IMR-90 (cell line): Measurements from ENCODE around the gene ARHGEF4. TPM values are rescaled to one million over a fixed set of nuclear protein-coding genes. Genes with fewer than 3 reads are reported as not detected.

Experiments used
- ATAC-seq: fragments of 200-7000 bp; cut with Tn5 transposase; 2 replicates; pipeline ENCODE4 v1.9.1; 2020; ENCODE audit warnings: low read depth, mild to moderate bottlenecking, moderate library complexity
- BruUV-seq: library from RNA; stranded (reverse); fragments of 400-500 nt; replicated peaks from 2 replicates; lab custom pipeline; 2021; lab: Mats Ljungman, UMichigan
- CTCF ChIA-PET: fragments of 300-600 bp; formaldehyde crosslinking; extraction: SDS; loops from one replicate; lab custom pipeline; 2021; ENCODE audit warnings: antibody characterized with exemption; lab: Yijun Ruan, JAX
- POLR2A ChIA-PET: fragments of 300-600 bp; sonication (Branson Sonifier 250); formaldehyde crosslinking; loops from one replicate; lab custom pipeline; 2022; ENCODE audit warnings: antibody characterized with exemption; ENCODE audit not compliant: unreplicated experiment; lab: Charles Lee
- DNase-seq: peaks from one replicate; pipeline ENCODE4 v3.0.0; 2013
- H2AFZ ChIP-seq: replicated peaks from 2 replicates; pipeline ENCODE3; 2013; ENCODE audit warnings: low read length, mild to moderate bottlenecking; ENCODE audit not compliant: poor library complexity
- H2AK5ac ChIP-seq: 2 replicates; pipeline ENCODE4 v1.6.1; 2013; ENCODE audit warnings: low read depth, low read length, inconsistent platforms
- H2AK9ac ChIP-seq: replicated peaks from 2 replicates; pipeline ENCODE3; 2013; ENCODE audit warnings: mild to moderate bottlenecking, low read depth, low read length, moderate library complexity; ENCODE audit not compliant: poor library complexity
- H2BK120ac ChIP-seq: 2 replicates; pipeline ENCODE4 v1.6.1; 2013; ENCODE audit warnings: low read depth, low read length, inconsistent platforms
- H2BK15ac ChIP-seq: 3 replicates; pipeline ENCODE4 v1.6.1; 2013; ENCODE audit warnings: low read depth, low read length, inconsistent platforms
- H2BK20ac ChIP-seq: 2 replicates; pipeline ENCODE4 v1.6.1; 2013; ENCODE audit warnings: low read depth, mild to moderate bottlenecking, inconsistent platforms, low read length, moderate library complexity
- H2BK5ac ChIP-seq: 2 replicates; pipeline ENCODE4 v1.6.1; 2013; ENCODE audit warnings: mild to moderate bottlenecking, low read depth, low read length, inconsistent platforms; ENCODE audit not compliant: poor library complexity, severe bottlenecking
- H3K14ac ChIP-seq: replicated peaks from 2 replicates; pipeline ENCODE4 v1.6.1; 2013; ENCODE audit warnings: low read depth, low read length, inconsistent platforms
- H3K18ac ChIP-seq: 2 replicates; pipeline ENCODE4 v1.6.1; 2013; ENCODE audit warnings: low read depth, low read length, control low read depth
- H3K23ac ChIP-seq: 2 replicates; pipeline ENCODE4 v1.6.1; 2013; ENCODE audit warnings: low read depth, low read length, inconsistent platforms
- H3K27ac ChIP-seq: 2 replicates; pipeline ENCODE4 v1.5.1; 2013; ENCODE audit warnings: mild to moderate bottlenecking, control low read depth, low read length; ENCODE audit not compliant: insufficient read depth
- H3K27me3 ChIP-seq: 2 replicates; pipeline ENCODE4 v1.6.1; 2013; ENCODE audit warnings: low read length; ENCODE audit not compliant: control insufficient read depth, insufficient read depth
- H3K36me3 ChIP-seq: 2 replicates; pipeline ENCODE4 v1.6.1; 2013; ENCODE audit warnings: low read length, mixed read lengths; ENCODE audit not compliant: control insufficient read depth, insufficient read depth
- H3K4ac ChIP-seq: 2 replicates; pipeline ENCODE4 v1.6.1; 2013; ENCODE audit warnings: low read depth, low read length, inconsistent platforms
- H3K4me1 ChIP-seq: 2 replicates; pipeline ENCODE4 v1.6.1; 2013; ENCODE audit warnings: low read length, mixed read lengths; ENCODE audit not compliant: control insufficient read depth, insufficient read depth
- H3K4me2 ChIP-seq: 2 replicates; pipeline ENCODE4 v1.6.1; 2013; ENCODE audit warnings: low read depth, mild to moderate bottlenecking, control low read depth, low read length, moderate library complexity
- H3K4me3 ChIP-seq: 2 replicates; pipeline ENCODE4 v1.5.1; 2013; ENCODE audit warnings: low read depth, mild to moderate bottlenecking, control low read depth, low read length, moderate library complexity; ENCODE audit not compliant: insufficient read depth
- H3K56ac ChIP-seq: 2 replicates; pipeline ENCODE4 v1.6.1; 2013; ENCODE audit warnings: low read length, inconsistent platforms; ENCODE audit not compliant: insufficient read depth; ENCODE audit errors: extremely low read depth
- H3K79me1 ChIP-seq, 2 experiments: 2 replicates each; pipeline ENCODE4 v1.6.1; 2013; ENCODE audit warnings: low read length in 2 of 2, inconsistent platforms in 1 of 2, low read depth in 1 of 2
- H3K9ac ChIP-seq: 2 replicates; pipeline ENCODE4 v1.6.1; 2013; ENCODE audit warnings: low read depth, low read length, control low read depth
- H3K9me1 ChIP-seq: 2 replicates; pipeline ENCODE4 v1.6.1; 2013; ENCODE audit warnings: low read length, inconsistent platforms; ENCODE audit not compliant: insufficient read depth
- H3K9me3 ChIP-seq: 2 replicates; pipeline ENCODE4 v1.6.1; 2013; ENCODE audit warnings: low read length; ENCODE audit not compliant: control insufficient read depth, insufficient read depth
- H4K20me1 ChIP-seq: 2 replicates; pipeline ENCODE4 v1.6.1; 2013; ENCODE audit warnings: low read length, inconsistent platforms; ENCODE audit not compliant: insufficient read depth
- H4K5ac ChIP-seq: 2 replicates; pipeline ENCODE4 v1.6.1; 2013; ENCODE audit warnings: mild to moderate bottlenecking, low read depth, low read length, control low read depth
- H4K8ac ChIP-seq, 2 experiments: 2 replicates each; pipeline ENCODE4 v1.6.1; 2013; ENCODE audit warnings: low read depth in 2 of 2, low read length in 2 of 2, control low read depth in 1 of 2, inconsistent platforms in 1 of 2
- H4K91ac ChIP-seq: 2 replicates; pipeline ENCODE4 v1.6.1; 2013; ENCODE audit warnings: low read depth, low read length, inconsistent platforms; ENCODE audit not compliant: insufficient read depth
- BHLHE40 ChIP-seq: fragments of 150-350 bp; IDR thresholded peaks from 2 replicates; pipeline ENCODE4 v1.6.1; 2016; ENCODE audit warnings: mild to moderate bottlenecking, low read depth, low read length
- CEBPB ChIP-seq: IDR thresholded peaks from 2 replicates; pipeline ENCODE4 v1.6.1; 2012; ENCODE audit warnings: low read depth, low read length, improper control_type of control experiment
- CHD1 ChIP-seq: IDR thresholded peaks from 2 replicates; pipeline ENCODE4 v1.6.1; 2012; ENCODE audit warnings: low read depth, low read length, improper control_type of control experiment
- MXI1 ChIP-seq: IDR thresholded peaks from 2 replicates; pipeline ENCODE4 v1.6.1; 2012; ENCODE audit warnings: low read depth, mild to moderate bottlenecking, low read length, moderate library complexity, borderline replicate concordance
- NFE2L2 ChIP-seq: fragments of 150-350 bp; IDR thresholded peaks from 2 replicates; pipeline ENCODE4 v1.6.1; 2016; ENCODE audit warnings: low read depth, mild to moderate bottlenecking, low read length
- SMC3 ChIP-seq: fragments of 150-350 bp; IDR thresholded peaks from 2 replicates; pipeline ENCODE4 v1.6.1; 2016; ENCODE audit warnings: low read depth, mild to moderate bottlenecking, antibody characterized with exemption, low read length, moderate library complexity
- WGBS, 2 experiments: methylation state at CpG; one replicate each; pipeline versions ENCODE4 v1.1.5 to v1.1.7; 2013; ENCODE audit warnings: missing lambda C conversion rate in 2 of 2; ENCODE audit not compliant: insufficient read length in 1 of 2; ENCODE audit errors: extremely low coverage in 2 of 2; 5-methylcytosine and 5-hydroxymethylcytosine counted together
- dilution Hi-C: fragments of 300-500 bp; cut with HindIII; formaldehyde crosslinking; loops from one replicate; pipeline ENCODE4 v1.14.3; 2018; ENCODE audit warnings: low sequenced_read_pairs; ENCODE audit not compliant: unreplicated experiment
- in situ Hi-C: fragments of 300-500 bp; cut with MboI; formaldehyde crosslinking; loops from 3 replicates; pipeline ENCODE4 v1.14.3; 2019; ENCODE audit warnings: low sequenced_read_pairs, inconsistent platforms, mixed read lengths
- intact Hi-C: fragments of 100-400 bp; cut with micrococcal nuclease; formaldehyde crosslinking; loops from 2 replicates; pipeline ENCODE4 v1.10.0; 2022
- polyA plus RNA-seq, 3 experiments: library from polyadenylated mRNA; depleted of rRNA; stranded (reverse); fragments of >200 nt; gene quantifications; 2 replicates each; pipeline ENCODE4 v1.2.3, GENCODE V29; 2012; ENCODE audit warnings: low replicate concordance in 1 of 3
- total RNA-seq: library from RNA; depleted of rRNA; stranded (reverse); fragments of >200 nt; gene quantifications from 2 replicates; pipeline ENCODE4 v1.2.3, GENCODE V29; 2012
- TF ChIP-seq, protein P1 (sequence below): conservative IDR thresholded peaks from 2 replicates; pipeline ENCODE4 v1.5.1; 2012; ENCODE audit warnings: mild to moderate bottlenecking, low read depth, low read length, improper control_type of control experiment

ARHGEF4 gene
- total and polyA plus RNA-seq, 2 of the 4 experiments (the other 2 are of a cell fraction) = 2.7 to 5.0 TPM

DNA sequence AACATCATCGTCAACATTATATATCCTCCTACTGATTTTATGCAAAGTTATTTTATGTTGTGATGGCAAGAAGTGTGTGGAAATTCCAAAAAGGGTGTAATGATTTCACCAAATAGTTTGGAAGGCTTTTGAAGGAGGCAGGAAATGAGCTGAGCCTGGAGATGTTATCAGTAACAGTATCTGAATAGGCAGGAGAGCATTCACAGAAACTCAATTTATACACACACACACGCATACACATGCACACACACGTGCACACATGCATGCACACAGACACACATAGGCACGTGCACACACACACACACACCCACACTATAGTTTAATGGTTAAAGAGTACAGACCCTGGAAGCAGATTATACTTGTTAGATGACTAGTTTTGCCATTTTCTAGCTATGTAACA lies 47.3 kb downstream of the ARHGEF4 start:
- Histone ChIP-seq H3K18ac (no peak overlapping the region), H3K56ac (no peak overlapping the region), H3K79me1 (no peaks in the 10 kb centered on the region), H2AK9ac (no peak overlapping the region), H4K8ac (no peak overlapping the region), H2BK5ac (no peak overlapping the region), H4K20me1 (no peaks in the 10 kb centered on the region), H2BK15ac (no peak overlapping the region), H3K36me3 (no peaks in the 10 kb centered on the region), H2BK120ac (no peak overlapping the region), H3K23ac (no peak overlapping the region), H3K14ac (no peak overlapping the region), H3K4me2 (no peak overlapping the region), H3K27me3 (no peaks in the 10 kb centered on the region), H2AK5ac (no peak overlapping the region), H3K9me1 (no peaks in the 10 kb centered on the region), H3K4me1 (no peaks in the 10 kb centered on the region), H4K5ac (no peak overlapping the region), H3K4ac (no peak overlapping the region), H4K91ac (no peak overlapping the region), H3K4me3 (no peak overlapping the region), H3K9me3 (no peaks in the 10 kb centered on the region), H3K9ac (no peak overlapping the region), H2BK20ac (no peak overlapping the region), H3K27ac (no peak overlapping the region), H2AFZ (no peak overlapping the region)
- intact Hi-C loops (no loop called here), in situ Hi-C loops (no loop called here), dilution Hi-C loops (no loop called here)
- CTCF ChIA-PET = interaction anchor here (1.0 to 2.1 kb wide), 2 partner anchors 11 to 86 kb away, joined by 4 to 8 read pairs; no protein-coding TSS in a partner anchor
- POLR2A ChIA-PET = no interaction called here
- TF ChIP-seq SMC3 (no peak), MXI1 (no peak), BHLHE40 (no peak), CEBPB (no peak), CHD1 (no peak), NFE2L2 (no peak)
- TF ChIP-seq, protein P1, sequence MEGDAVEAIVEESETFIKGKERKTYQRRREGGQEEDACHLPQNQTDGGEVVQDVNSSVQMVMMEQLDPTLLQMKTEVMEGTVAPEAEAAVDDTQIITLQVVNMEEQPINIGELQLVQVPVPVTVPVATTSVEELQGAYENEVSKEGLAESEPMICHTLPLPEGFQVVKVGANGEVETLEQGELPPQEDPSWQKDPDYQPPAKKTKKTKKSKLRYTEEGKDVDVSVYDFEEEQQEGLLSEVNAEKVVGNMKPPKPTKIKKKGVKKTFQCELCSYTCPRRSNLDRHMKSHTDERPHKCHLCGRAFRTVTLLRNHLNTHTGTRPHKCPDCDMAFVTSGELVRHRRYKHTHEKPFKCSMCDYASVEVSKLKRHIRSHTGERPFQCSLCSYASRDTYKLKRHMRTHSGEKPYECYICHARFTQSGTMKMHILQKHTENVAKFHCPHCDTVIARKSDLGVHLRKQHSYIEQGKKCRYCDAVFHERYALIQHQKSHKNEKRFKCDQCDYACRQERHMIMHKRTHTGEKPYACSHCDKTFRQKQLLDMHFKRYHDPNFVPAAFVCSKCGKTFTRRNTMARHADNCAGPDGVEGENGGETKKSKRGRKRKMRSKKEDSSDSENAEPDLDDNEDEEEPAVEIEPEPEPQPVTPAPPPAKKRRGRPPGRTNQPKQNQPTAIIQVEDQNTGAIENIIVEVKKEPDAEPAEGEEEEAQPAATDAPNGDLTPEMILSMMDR = no peak
- DNase-seq = no peak
- no CpG with 5 or more reads among the region's 4 CpGs for WGBS, 2 experiments
- no peak for ATAC-seq
- BruUV-seq = no TSS peak
